ENCODE measurements around the gene C2CD5. TPM values are rescaled to one million over a fixed set of nuclear protein-coding genes. Genes with fewer than 3 reads are reported as not detected.
"Not testable (repeated sequence)": the region's sequence is repeated elsewhere in the genome, so short reads cannot be mapped to it uniquely, and the experiment has no call there.

The C2CD5 gene
- total RNA-seq, 4 donors from 2014 or later = 47.9 to 123 (median 63.6) TPM

DNA sequence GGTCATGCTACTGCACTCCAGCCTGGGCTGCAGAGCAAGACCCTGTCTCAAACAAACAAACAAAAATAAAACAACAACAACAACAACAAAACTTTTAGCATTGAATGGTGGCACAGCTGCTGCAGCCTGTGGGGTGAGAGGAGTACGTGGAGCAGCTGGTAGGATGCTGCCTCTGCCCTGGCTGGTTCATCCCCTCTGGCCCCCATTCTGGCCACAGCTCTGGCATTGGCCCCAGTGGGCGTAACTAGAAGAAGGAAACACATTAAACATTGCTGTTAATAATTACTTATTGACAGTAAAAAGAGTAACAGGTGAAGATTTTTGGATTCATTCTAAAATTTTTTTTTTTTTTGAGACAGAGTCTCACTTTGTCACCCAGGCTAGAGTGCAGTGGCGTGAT lies 28.8 kb upstream of the C2CD5 start:
- intact Hi-C loops (cut with DNase I; ENCODE audit: low total_unique reads) = no loop called here
- no peak overlapping the region for H3K27ac ChIP-seq
- peaks cover 0 to 4% (median 2%) of the 10 kb centered on the region in 4 donors for H3K4me1 ChIP-seq
- no peaks in the 10 kb centered on the region for H3K36me3 ChIP-seq
- no peak for DNase-seq
- WGBS, 2 donors (ENCODE audit: low coverage in 1 of 2) = 72 to 75% methylated on average over 3 of the region's 3 CpGs
- no peak for TF ChIP-seq EP300 (IDR thresholded peaks at IDR 0.05; ENCODE audit: low read depth)
- H3K27me3 ChIP-seq = no peaks in the 10 kb centered on the region
- in situ Hi-C loops (cut with MboI; ENCODE audit: low pct_ligation_motif_present in 1 of 4, low pct_unique_long_range_greater_than_20kb in 1 of 4, low sequenced_read_pairs in 3 of 4) = no loop called here
- H3K9me3 ChIP-seq = no peaks in the 10 kb centered on the region
- no peak overlapping the region for H3K4me3 ChIP-seq

DNA sequence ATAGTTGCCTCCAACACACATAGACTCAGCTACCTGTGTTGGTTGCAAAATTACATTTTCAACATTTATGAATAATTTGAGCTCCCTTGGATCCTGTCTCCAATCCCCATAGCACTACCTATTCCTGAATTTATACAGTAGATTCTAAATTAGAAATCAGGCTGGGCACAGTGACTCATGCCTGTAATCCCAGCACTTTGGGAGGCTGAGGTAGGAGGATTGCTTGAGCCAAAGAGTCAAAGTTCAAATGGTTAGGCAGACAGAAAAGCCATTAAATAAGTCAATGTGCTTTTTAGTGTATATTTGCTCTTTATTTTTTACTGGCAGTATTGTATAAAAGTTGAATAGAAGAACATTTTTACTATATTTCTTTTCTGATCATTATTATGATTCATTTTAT lies 24.9 kb upstream of the C2CD5 start:
- in situ Hi-C loops (cut with MboI; ENCODE audit: low pct_ligation_motif_present in 1 of 4, low pct_unique_long_range_greater_than_20kb in 1 of 4, low sequenced_read_pairs in 3 of 4) = no loop called here
- H3K9me3 ChIP-seq = no peaks in the 10 kb centered on the region
- no peak overlapping the region for H3K27ac ChIP-seq
- peaks cover 0 to 4% (median 2%) of the 10 kb centered on the region in 4 donors for H3K4me1 ChIP-seq
- DNase-seq = peak; percentile 20
- H3K36me3 ChIP-seq = no peaks in the 10 kb centered on the region
- intact Hi-C loops (cut with DNase I; ENCODE audit: low total_unique reads) = no loop called here
- TF ChIP-seq POLR2A (IDR thresholded peaks at IDR 0.05) (no peak), EP300 (IDR thresholded peaks at IDR 0.05; ENCODE audit: low read depth) (no peak)
- H3K27me3 ChIP-seq = no peaks in the 10 kb centered on the region
- no peak overlapping the region for H3K4me3 ChIP-seq

DNA sequence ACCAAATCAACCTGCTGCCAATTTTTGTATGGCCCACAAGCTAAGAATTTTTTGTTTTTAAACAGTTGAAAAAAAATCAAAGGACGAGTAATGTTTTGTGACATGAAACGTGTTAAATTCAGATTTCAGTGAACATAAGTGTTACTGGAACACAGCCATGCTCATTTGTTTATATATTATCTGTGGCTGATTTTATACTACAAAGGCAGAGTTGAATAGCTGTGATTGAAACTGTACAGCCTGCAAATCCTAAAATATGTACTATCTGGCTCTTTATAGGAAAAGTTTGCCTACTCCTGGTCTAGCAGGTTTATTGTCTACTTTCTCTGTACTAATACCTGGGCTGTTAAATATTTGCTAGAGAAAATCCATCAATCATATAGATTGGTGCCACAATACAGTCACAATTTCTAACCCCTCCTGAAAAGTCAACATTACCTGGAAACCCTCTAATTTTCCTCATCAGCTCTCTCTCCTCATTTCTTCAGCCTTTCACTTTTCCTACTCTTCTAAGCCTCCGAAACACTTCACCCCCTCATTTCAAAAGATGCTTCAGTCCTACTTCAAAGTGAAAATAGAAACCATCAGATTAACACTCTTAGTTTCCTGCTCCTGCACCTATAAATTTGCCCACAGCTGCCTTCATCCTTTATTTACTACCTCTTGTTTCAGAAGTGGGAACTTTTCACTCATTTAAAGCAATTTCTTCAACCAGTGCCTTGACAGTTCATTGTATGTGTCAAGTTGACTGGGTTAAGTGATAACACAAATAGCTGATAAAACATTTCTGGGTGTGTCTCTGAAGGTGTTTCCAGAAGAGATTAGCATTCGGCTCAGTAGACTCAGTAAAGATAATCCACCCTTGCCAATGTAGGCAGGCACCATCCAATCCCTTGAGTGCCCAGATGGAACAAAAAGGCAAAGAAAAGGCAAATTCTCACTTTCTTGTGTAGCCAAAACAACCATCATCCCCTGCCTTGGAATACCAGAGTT lies 18.0 kb upstream of the C2CD5 start:
- in situ Hi-C loops (cut with MboI; ENCODE audit: low pct_ligation_motif_present in 1 of 4, low pct_unique_long_range_greater_than_20kb in 1 of 4, low sequenced_read_pairs in 3 of 4) = no loop called here
- Histone ChIP-seq H3K4me1 (peaks cover 0 to 18% (median 5%) of the 10 kb centered on the region in 4 donors), H3K27ac (peak overlapping the region in 3 of 4 donors; percentile 41 to 63 (median 44)), H3K36me3 (no peaks in the 10 kb centered on the region), H3K27me3 (no peaks in the 10 kb centered on the region), H3K4me3 (no peak overlapping the region), H3K9me3 (no peaks in the 10 kb centered on the region)
- DNase-seq = no peak
- intact Hi-C loops (cut with DNase I; ENCODE audit: low total_unique reads) = no loop called here
- 27 to 34% methylated on average over 3 to 4 of the region's 4 CpGs for WGBS, 2 donors (ENCODE audit: low coverage in 1 of 2)
- no peak for TF ChIP-seq POLR2AphosphoS5 (IDR thresholded peaks at IDR 0.05)
- TF ChIP-seq, protein P1, sequence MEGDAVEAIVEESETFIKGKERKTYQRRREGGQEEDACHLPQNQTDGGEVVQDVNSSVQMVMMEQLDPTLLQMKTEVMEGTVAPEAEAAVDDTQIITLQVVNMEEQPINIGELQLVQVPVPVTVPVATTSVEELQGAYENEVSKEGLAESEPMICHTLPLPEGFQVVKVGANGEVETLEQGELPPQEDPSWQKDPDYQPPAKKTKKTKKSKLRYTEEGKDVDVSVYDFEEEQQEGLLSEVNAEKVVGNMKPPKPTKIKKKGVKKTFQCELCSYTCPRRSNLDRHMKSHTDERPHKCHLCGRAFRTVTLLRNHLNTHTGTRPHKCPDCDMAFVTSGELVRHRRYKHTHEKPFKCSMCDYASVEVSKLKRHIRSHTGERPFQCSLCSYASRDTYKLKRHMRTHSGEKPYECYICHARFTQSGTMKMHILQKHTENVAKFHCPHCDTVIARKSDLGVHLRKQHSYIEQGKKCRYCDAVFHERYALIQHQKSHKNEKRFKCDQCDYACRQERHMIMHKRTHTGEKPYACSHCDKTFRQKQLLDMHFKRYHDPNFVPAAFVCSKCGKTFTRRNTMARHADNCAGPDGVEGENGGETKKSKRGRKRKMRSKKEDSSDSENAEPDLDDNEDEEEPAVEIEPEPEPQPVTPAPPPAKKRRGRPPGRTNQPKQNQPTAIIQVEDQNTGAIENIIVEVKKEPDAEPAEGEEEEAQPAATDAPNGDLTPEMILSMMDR (IDR thresholded peaks at IDR 0.05) = no peak
- no peak for TF ChIP-seq EP300 (IDR thresholded peaks at IDR 0.05; ENCODE audit: low read depth)
- no peak for TF ChIP-seq POLR2A (IDR thresholded peaks at IDR 0.05)

DNA sequence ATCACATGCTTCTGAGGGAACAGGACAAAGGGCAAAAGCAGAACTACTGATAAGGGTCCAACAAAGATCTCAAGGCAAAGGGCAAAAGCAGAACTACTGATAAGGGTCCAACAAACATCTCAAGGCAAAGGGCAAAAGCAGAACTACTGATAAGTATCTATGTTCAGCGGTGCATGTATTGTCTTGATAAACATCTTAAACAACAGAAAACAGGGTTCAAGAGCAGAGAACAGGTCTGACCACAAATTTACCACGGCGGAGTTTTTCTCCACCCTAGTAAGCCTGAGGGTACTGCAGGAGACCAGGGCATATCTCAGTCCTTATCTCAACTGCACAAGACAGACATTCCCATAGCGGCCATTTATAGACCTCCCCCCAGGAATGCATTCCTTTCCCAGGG lies 10.4 kb upstream of the C2CD5 start:
- H3K27me3 ChIP-seq; H3K36me3 ChIP-seq; H3K4me3 ChIP-seq; DNase-seq; in situ Hi-C loops (cut with MboI; ENCODE audit: low pct_ligation_motif_present in 1 of 4, low pct_unique_long_range_greater_than_20kb in 1 of 4, low sequenced_read_pairs in 3 of 4); H3K4me1 ChIP-seq; H3K27ac ChIP-seq; intact Hi-C loops (cut with DNase I; ENCODE audit: low total_unique reads): not testable (repeated sequence)
- 80 to 94% methylated on average over 2 to 4 of the region's 4 CpGs for WGBS, 2 donors (ENCODE audit: low coverage in 1 of 2)
- peaks cover 8 to 15% of the 10 kb centered on the region in 2 donors for H3K9me3 ChIP-seq

DNA sequence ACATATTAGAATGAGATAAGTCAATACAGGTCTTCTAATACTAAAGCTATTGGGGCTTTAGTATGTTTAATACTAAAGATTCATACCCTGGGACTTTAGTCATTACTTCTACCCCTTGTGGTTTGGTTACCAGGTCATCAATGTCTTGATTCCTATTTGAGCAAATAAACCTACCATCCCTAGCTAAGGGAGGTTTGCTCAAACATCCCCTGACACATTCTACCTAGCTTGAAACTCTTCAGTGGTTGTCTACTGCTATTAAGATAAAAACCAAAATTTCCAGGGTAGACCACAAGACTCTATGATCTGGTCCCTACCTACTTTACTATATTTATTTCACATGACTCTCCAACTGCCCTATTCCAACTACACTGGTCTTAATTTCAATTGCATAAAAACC lies 7.3 kb upstream of the C2CD5 start:
- H3K27me3 ChIP-seq = no peaks in the 10 kb centered on the region

More for the DNA sequence above, 7.3 kb upstream of the C2CD5 start:
- TF ChIP-seq POLR2AphosphoS5 (IDR thresholded peaks at IDR 0.05) (no peak), POLR2A (IDR thresholded peaks at IDR 0.05) (no peak), EP300 (IDR thresholded peaks at IDR 0.05; ENCODE audit: low read depth) (no peak)
- TF ChIP-seq, protein P1 (IDR thresholded peaks at IDR 0.05) = no peak
- in situ Hi-C loops (cut with MboI; ENCODE audit: low pct_ligation_motif_present in 1 of 4, low pct_unique_long_range_greater_than_20kb in 1 of 4, low sequenced_read_pairs in 3 of 4) = no loop called here
- intact Hi-C loops (cut with DNase I; ENCODE audit: low total_unique reads) = no loop called here
- H3K9me3 ChIP-seq = peaks cover 8 to 15% of the 10 kb centered on the region in 2 donors
- H3K4me3 ChIP-seq = no peak overlapping the region
- no peak for DNase-seq
- H3K4me1 ChIP-seq = no peaks in the 10 kb centered on the region
- H3K36me3 ChIP-seq = no peaks in the 10 kb centered on the region
- no peak overlapping the region for H3K27ac ChIP-seq

Data from transverse colon (tissue), 4 donors.